Eye (tissue), 1 donor: ENCODE measurements around the gene KLHL11.

ENCODE experiments used
- DNase-seq: peaks from one replicate; pipeline ENCODE4 v3.0.0-alpha.2; 2015

KLHL11 gene, protein sequence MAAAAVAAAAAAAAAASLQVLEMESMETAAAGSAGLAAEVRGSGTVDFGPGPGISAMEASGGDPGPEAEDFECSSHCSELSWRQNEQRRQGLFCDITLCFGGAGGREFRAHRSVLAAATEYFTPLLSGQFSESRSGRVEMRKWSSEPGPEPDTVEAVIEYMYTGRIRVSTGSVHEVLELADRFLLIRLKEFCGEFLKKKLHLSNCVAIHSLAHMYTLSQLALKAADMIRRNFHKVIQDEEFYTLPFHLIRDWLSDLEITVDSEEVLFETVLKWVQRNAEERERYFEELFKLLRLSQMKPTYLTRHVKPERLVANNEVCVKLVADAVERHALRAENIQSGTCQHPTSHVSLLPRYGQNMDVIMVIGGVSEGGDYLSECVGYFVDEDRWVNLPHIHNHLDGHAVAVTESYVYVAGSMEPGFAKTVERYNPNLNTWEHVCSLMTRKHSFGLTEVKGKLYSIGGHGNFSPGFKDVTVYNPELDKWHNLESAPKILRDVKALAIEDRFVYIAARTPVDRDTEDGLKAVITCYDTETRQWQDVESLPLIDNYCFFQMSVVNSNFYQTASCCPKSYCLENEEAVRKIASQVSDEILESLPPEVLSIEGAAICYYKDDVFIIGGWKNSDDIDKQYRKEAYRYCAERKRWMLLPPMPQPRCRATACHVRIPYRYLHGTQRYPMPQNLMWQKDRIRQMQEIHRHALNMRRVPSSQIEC

DNA sequence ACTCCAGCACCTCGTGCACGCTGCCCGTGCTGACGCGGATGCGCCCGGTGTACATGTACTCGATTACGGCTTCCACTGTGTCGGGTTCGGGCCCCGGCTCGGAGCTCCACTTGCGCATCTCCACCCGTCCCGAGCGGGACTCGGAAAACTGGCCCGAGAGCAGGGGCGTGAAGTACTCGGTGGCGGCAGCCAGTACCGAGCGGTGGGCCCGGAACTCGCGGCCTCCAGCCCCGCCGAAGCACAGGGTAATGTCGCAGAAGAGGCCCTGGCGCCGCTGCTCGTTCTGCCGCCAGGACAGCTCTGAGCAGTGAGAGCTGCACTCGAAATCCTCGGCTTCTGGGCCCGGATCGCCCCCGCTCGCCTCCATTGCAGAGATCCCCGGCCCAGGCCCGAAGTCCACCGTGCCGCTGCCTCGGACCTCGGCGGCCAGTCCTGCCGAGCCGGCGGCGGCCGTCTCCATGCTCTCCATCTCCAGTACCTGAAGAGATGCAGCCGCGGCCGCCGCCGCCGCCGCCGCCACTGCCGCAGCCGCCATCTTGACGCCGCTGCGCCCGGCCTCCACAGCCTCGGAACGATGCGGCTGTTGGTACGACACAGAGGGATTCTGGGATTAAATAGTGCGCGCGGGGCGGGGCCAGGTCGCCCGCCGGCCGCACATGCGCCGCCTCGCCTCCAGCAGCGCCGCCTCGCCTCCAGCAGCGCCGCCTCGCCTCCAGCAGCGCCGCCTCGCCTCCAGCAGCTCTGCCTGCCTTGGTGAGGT, at the start of gene KLHL11:
Gene KLHL11, minus strand, starts transcription at position 588 of the 760 bp plus-strand sequence. Its CDS starts 53 bp downstream, at position 535.
- DNase-seq: peak; percentile 97

- no peak for DNase-seq
Observed at GRCh38 chr17:41915020-41915419, 49.8 kb upstream of the KLHL11 start.

- DNase-seq: no peak
Observed at GRCh38 chr17:41914358-41914766, 49.1 kb upstream of the KLHL11 start.

- no peak for DNase-seq
Observed at GRCh38 chr17:41913798-41914197, 48.6 kb upstream of the KLHL11 start.

- no peak for DNase-seq
Observed at GRCh38 chr17:41912925-41913324, 47.7 kb upstream of the KLHL11 start.

- no peak for DNase-seq
Observed at GRCh38 chr17:41910701-41911391, 45.6 kb upstream of the KLHL11 start.

DNA sequence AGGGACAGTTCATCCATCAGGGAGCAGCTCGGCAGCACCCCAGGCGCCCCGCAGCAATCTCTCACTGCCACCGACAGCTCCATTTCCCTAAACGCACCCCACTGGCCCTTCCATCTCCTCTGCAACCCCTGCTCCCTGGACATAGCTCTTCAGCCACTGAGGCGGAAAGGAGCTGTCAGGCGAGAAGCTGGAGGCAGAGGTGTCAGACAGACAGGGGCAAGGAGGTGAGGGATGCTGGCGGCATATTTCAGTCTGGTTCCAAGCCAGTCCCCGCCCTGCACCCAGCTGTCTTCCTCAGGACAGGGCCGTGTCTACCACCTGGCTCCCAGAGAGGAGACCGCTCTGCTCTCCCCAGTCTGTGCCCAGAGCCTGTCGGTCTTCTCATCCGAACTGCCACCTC, 43.9 kb upstream of the KLHL11 start:
- no peak for DNase-seq

GRCh38 chr17:41907633-41908539, 42.7 kb upstream of the KLHL11 start:
- DNase-seq: peak; percentile 82

DNA sequence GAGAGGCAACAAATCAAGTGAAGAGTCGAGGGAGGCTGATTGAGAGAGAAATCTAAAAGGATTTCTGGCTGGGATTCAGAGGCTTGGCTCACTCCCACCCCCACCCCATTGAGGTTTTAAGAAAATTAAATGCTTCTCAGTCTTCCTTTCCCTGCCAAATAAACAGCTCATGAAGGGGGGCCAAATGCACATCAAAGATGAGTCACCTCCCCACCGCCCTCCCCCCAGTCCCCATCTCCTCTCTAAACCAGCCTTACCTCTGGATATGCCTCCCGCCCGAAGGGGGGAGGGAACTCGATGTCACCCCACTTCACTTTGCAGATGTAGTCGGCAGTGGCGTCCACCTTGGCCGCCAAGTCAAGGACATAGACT, 41.9 kb upstream of the KLHL11 start:
- no peak for DNase-seq

DNA sequence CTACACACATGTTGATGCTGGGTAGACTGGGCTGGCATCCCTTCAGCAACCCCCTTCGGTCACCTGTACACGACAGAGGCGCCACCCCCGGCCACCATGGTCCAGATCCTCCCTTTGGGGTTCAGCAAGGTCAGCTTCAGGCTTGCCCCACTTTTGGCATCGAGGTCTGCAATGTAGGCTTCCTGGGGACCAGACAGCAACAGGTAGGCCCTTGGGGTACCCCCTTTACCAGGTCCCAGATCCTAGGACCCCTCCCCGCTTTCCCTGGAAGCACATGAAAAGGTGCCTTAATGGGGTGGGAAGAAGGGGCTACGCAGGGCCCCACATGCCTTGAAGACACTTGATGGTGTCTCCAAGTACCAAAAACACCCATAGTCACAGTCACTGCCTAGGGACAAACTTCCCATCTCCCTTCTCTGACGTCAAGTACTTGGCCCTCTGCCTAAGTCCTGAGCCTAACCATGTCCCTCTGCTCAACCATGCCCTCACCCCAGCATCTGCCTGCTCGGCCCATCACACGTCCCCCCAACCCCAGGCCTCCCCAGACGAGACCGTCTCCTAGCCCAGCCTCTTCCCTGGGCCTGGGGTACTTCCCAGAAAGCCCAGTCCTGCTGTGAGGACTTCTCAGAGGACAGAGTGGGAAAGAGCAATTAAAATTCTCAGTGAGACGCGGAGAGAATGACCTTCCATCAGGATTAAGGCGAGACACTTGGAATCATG, 41.4 kb upstream of the KLHL11 start:
- no peak for DNase-seq

DNA sequence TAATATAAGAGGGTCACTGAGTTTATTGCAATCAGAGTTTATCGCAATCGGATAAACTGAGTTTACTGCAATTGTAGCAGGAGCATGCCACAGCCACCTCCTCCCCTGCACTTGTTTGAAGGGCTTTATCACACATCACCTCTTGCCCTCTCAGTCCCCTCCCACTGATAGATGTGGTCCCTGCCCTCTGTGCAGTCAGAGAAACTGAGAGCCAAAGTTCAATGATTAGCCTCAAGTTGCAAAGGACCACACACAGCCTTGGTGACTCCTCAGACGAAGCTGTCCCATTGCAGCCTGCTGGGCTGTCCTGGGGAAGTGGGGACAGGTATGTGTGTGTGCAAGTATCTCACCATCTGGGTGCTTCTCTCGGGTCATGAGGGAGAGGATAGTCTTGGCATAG, 39.9 kb upstream of the KLHL11 start:
- DNase-seq: no peak

- DNase-seq: no peak
Observed at GRCh38 chr17:41904242-41904841, 39.1 kb upstream of the KLHL11 start.

DNA sequence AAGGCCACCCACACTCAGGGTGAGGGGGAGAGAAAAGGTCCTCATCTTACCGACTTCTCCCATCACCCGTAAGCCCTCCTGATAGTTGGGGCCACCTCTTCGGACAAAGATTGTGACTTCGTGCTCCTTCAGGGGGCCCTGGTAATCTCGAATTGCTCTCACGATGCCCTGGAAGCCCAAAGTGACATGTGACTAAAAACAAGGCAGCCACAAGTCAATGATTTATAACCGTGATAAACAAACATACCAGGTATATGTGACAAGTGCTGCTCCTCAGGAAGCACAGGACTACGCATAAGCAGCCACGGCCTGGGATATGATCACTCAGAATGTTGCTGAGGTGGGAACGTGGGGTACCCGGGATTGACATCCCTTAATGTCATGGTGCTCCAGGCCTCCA, 36.4 kb upstream of the KLHL11 start:
- DNase-seq: no peak

GRCh38 chr17:41896726-41897125, 31.5 kb upstream of the KLHL11 start:
- DNase-seq: no peak

- DNase-seq: peak; percentile 79
Observed at GRCh38 chr17:41895617-41896016, 30.4 kb upstream of the KLHL11 start.

GRCh38 chr17:41894791-41895331, 29.6 kb upstream of the KLHL11 start:
- DNase-seq: peak; percentile 35

- no peak for DNase-seq
Observed at GRCh38 chr17:41893384-41893783, 28.2 kb upstream of the KLHL11 start.

GRCh38 chr17:41892021-41892376, 26.8 kb upstream of the KLHL11 start:
- no peak for DNase-seq

DNA sequence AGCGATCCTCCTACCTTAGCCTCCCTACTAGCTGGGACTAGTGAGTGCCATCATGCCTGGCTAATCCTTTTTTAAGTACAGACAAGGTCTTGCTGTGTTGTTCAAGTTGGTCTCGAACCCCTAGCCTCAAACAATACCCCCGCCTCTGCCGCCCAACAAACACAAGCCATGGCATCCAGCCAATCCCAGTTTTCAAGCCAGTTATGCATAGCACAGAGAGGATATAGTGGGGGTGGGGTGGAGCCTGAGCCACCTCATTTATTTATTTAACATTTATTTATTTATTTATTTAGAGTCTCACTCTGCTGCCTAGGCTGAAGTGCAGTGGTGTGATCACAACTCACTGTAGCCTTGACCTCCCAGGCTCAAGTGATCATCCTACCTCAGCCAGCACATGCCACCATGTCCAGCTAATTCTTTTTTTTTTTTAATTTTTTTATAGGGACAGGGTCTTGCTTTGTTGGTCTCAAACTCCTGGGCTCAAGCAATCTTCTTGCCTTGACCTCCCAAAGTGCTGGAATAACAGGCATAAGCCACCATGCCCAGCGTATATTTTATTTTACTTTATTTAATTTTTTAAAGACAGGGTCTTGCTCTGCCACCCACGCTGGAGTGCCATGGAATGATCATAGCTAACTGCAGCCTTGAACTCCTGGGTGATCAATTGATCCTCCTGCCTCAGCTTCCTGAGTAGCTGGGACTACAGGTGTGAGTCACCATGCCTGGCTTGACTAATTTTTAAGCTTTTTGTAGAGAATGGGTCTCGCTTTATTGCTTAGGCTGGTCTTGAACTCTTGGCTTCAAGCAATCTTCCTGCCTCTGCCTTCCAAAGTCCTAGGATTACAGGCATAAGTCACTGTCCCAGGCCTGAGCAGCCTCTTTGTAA, 26.2 kb upstream of the KLHL11 start:
- DNase-seq: no peak
